Mucosa of stomach (tissue), 1 donor: ENCODE results near the gene NR2C2AP.

Experiments
- H3K27me3 ChIP-seq: one replicate; pipeline ENCODE4 v1.7.0; 2013; ENCODE audit warnings: mild to moderate bottlenecking, low read length; ENCODE audit not compliant: control insufficient read depth, insufficient read depth
- H3K36me3 ChIP-seq: one replicate; pipeline ENCODE4 v1.7.0; 2013; ENCODE audit warnings: low read length; ENCODE audit not compliant: control insufficient read depth, insufficient read depth
- H3K4me1 ChIP-seq: one replicate; pipeline ENCODE4 v1.7.0; 2013; ENCODE audit warnings: mild to moderate bottlenecking, low read length; ENCODE audit not compliant: control insufficient read depth, insufficient read depth
- H3K4me3 ChIP-seq: one replicate; pipeline ENCODE4 v1.7.0; 2013; ENCODE audit warnings: low read length
- H3K9ac ChIP-seq: one replicate; pipeline ENCODE4 v1.7.0; 2013; ENCODE audit warnings: mild to moderate bottlenecking, low read length, moderate library complexity
- H3K9me3 ChIP-seq: one replicate; pipeline ENCODE4 v1.7.0; 2013; ENCODE audit warnings: mild to moderate bottlenecking, low read length, moderate library complexity; ENCODE audit not compliant: control insufficient read depth
- donor health status: Pancreatic carcinoma.

Gene NR2C2AP

DNA sequence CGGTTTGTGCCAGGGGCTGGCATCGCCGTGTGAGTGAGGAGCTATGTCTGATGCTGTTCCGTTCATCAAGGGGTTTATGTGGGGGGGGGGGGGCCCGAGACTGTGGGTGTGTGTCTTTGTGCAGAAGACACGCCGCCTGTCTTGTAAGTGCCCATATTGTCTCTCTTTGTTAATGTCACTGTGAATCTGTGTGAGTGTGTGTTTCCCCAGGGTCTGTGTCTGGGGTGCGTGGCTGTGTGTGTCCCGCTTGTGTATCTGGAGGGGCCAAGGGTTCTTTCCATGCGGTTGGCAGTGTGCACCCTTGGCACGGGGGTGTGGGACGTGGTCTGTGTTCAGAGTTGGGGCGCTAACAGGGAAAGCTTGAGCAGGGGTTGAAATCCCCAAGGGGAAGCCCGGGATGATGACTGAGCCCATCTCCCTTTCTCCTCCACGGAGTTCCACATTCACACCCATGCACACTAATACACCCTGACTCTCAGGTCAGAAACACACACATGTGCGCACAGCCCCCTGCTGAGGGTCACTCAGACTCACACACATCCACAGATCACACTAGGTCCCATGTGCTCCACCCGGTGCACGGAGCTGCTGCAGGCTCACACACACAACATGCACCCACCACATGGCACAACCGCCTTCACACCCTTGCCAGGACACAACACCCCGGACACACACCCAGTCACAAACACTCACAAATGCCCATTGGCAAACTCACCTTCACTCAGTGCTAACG lies 10.4 kb upstream of the NR2C2AP start:
- H3K9me3 ChIP-seq, result no peaks in the 10 kb centered on the region
- H3K9ac ChIP-seq, result no peak overlapping the region
- no peak overlapping the region for H3K4me3 ChIP-seq
- H3K27me3 ChIP-seq, result peaks cover 29% of the 10 kb centered on the region
- no peaks in the 10 kb centered on the region for H3K36me3 ChIP-seq
- H3K4me1 ChIP-seq, result no peaks in the 10 kb centered on the region

DNA sequence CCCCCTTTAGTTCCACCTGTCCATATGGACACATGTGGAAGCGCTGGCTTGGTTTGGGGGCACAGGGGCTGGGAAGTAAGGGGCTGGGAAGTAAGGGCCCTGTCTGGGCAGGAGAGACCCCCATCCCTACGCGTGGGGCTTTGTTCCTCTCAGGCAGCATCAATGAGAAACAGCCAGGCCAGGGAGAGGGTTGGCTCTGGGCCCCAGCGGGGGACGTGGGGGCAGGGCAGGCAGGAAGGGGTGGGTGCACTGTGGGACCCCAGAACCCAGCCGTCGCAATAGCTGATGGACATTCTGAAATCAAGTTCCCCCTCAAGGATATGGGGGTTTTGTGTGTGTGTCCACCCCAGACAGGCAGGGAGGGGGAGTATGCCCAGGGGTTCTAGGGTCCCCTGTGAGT lies 9.7 kb upstream of the NR2C2AP start:
- no peaks in the 10 kb centered on the region for H3K4me1 ChIP-seq
- H3K36me3 ChIP-seq, result no peaks in the 10 kb centered on the region
- peaks cover 29% of the 10 kb centered on the region for H3K27me3 ChIP-seq
- no peak overlapping the region for H3K4me3 ChIP-seq
- no peaks in the 10 kb centered on the region for H3K9me3 ChIP-seq
- no peak overlapping the region for H3K9ac ChIP-seq

DNA sequence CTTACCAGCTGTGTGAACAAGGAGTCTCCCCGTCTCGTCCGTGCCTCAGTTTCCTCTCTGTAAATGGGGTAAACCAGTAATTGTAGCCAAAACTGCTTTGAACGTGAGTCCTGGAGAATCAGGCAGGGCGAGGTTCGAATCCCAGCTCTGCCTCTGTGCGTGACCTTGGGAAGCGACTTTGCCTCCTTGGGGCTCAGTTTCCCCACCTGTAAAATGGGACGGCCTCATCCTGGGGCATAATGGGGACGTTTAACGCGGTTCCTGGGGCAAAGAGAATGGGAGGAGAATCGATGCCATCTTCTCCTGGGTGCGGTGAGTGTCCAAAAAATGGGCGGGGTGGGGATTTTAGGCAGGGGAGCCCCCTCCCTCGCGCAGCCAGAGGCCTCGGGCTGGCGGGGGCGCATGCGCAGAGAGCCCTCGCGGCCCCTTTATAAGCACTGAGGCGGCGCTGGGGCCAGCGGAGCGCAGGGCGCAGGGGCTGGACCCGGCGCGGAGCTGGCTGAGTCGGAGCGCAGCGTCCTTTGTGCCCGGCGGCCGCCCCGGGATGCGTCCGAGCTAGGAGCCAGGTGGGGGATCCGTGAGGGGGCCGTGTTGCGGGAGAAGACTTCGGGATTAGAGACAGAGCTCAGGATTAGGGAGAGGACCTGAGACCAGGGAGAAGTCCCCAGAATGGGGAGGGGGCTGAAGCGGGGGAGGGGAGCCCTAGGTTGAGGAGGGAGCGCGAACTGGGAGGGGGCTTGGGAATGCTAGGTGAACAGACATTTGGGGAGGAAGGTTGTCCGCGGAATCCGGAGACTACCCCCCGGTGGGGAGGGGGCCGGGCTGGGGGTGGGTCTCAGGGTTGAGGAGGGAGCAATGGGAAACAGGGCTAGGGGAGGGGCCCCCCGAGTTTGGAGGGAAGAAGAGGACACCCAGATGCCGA lies 8.5 kb upstream of the NR2C2AP start, which contains the start of gene NCAN:
TSS of gene NCAN (plus strand) at position 460 of the 922 bp plus-strand sequence. CDS start 4,996 bp downstream, outside the sequence.
- Histone ChIP-seq H3K4me3 (no peak within 1 kb of the TSS), H3K27me3 (peaks cover 29% of the 10 kb centered on the region), H3K9me3 (no peaks in the 10 kb centered on the region), H3K36me3 (no peaks in the 10 kb centered on the region), H3K9ac (no peak within 1 kb of the TSS), H3K4me1 (peaks cover 9% of the 10 kb centered on the region)

DNA sequence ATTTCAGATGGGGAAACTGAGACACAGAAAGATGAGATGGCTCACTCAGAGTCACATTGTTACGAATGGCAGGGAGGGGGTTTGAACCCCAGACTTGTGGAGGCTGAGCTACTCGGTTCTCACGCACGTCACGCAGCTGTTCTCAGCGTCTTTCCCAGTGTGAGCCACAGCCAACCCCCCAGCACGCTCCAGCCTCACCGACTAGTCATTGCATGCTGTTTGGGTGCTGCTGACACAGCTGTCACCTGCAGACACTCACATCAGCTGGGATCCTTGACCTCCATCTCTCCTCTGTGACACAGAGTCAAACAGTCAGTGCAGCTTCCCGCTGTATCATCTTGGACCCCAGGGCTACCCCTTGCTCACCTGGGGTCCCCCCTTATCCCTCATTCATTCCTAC lies 6.2 kb upstream of the NR2C2AP start:
- Histone ChIP-seq H3K36me3 (no peaks in the 10 kb centered on the region), H3K4me1 (peaks cover 13% of the 10 kb centered on the region), H3K9ac (no peak overlapping the region), H3K4me3 (no peak overlapping the region), H3K9me3 (no peaks in the 10 kb centered on the region), H3K27me3 (peaks cover 40% of the 10 kb centered on the region)

DNA sequence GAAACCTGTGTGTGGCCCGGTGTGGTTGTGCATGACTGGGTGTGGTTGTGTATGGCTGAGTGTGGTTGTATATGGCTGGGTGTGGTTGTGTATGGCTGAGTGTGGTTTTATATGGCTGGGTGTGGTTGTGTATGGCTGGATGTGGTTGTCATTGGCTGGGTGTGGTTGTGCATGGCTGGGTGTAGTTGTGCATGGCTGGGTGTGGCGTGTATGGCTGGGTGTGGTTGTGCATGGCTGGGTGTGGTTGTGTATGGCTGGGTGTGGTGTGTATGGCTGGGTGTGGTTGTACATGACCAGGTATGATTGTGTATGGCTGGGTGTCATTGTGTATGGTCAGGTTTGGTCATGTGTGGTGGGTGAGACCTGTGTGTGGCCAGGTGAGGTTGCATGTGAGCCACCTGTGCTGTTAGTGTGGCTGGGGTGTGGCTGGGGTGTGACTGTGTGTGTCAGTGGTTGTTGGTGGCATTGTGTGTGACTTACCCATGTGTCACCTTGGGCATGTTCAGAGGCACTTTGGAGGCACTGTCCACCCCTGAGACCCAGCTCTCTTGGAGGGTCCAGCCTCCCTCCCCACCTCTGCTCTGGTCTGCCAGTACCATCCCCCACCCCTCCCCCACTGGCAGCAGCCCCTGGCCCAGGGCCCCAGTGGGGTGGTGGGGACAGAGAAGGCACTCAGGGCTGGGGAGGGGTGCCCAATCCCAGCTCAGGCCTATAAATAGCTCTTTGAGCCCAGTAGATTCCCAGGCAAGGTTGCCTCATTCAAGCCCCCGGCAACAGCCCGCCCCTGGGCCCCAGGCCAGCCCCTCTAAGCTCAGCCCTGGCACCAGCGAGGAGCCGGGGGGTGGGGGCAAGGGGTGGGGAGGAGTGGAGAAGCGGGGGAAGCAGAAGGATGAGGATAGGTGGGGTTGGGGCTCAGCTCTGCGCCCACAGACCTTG lies 4.7 kb upstream of the NR2C2AP start:
- Histone ChIP-seq H3K9me3 (no peaks in the 10 kb centered on the region), H3K9ac (no peak overlapping the region), H3K4me1 (peaks cover 15% of the 10 kb centered on the region), H3K36me3 (no peaks in the 10 kb centered on the region), H3K27me3 (peaks cover 31% of the 10 kb centered on the region), H3K4me3 (no peak overlapping the region)

DNA sequence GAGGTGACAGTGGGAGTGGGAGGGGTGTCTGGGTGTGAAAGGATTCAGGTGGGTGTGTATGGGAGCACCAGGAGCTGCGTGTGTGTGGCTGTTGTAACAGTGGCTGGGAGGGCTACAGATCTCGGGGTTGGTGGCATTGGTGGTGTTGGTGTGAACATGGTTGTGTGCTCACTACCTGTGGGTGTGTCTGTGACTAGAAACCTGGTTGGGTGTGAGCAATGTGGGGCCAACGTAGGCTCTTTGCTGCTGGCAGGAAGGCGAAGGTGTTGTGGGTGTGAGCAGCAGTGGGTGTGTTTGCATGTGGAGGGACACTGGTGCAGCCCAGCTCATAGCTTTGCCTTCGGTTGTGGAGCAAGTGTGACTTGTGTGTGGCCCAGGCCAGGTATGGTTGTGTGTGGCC lies 3.7 kb upstream of the NR2C2AP start:
- Histone ChIP-seq H3K4me3 (no peak overlapping the region), H3K9me3 (no peaks in the 10 kb centered on the region), H3K36me3 (no peaks in the 10 kb centered on the region), H3K9ac (no peak overlapping the region), H3K4me1 (peaks cover 24% of the 10 kb centered on the region), H3K27me3 (peaks cover 22% of the 10 kb centered on the region)

DNA sequence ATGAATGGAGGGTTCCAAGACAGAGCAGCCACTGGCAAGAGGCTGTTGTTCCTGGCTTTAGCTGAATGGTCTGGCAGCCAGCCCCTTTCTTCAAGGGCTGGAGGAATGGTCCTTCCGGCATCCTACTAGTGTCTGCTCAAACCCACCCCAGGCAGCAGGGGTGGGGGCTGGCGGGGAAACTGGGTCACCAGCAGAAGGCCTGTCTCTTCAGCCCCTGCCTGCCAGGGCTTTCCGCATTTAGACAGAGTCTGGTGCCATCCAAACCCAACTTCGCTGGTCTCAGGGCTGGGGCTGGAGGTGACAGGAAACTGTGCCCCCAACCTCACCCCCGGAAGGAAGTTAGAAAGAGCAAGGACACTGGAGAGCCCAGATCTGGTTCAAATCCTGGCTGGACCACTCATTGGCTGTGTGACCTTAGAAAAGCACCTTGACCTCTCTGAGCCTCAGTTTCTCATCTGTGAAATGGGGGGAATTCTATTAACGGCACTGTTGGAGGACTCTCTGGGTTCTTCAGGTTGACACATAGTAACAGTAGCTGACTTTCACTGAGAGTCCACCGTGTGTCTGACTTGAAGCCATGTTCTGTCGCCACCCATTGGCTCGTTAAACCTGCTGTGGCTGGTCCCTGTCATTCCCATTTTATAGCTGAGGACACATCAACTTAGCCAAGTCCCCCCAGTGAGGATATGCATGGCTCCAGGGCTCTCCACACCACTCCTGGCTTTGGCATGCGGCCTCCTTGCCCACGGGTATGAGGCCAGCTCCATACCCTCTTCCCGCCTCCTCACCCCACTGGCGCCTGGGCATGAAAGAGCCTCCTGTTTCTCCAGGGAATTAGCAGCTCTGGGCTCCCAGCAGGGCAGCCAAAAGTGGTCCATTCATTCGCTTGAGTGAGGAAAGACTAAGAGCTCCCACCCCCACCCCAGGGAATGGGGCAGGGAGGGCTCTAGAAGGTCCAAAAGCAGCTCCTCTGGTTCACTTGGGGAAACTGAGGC lies 2.5 kb upstream of the NR2C2AP start:
- no peak overlapping the region for H3K4me3 ChIP-seq
- H3K9ac ChIP-seq, result no peak overlapping the region
- H3K9me3 ChIP-seq, result no peaks in the 10 kb centered on the region
- H3K27me3 ChIP-seq, result peaks cover 11% of the 10 kb centered on the region
- no peaks in the 10 kb centered on the region for H3K36me3 ChIP-seq
- H3K4me1 ChIP-seq, result peaks cover 24% of the 10 kb centered on the region

DNA sequence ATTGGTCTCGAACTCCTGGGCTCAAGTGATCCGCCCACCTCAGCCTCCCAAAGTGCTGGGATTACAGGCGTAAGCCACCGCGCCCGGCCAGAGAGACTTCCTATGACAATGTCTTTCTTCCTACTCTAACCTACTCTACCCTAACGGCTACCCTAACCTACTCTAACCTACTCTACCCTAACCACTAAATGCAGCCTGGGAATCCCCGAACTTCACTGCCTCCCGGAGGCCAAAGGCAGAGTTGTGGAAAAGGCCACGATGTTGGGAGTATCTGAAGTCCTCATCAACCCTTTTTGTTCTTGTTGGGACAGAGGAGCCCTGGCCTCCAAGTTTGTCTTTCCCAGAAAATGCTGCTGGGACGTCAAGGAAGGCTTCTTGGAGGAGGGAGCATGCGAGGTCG lies 967 bp upstream of the NR2C2AP start:
- Histone ChIP-seq H3K36me3 (no peaks in the 10 kb centered on the region), H3K4me1 (peaks cover 24% of the 10 kb centered on the region), H3K4me3 (no peak overlapping the region), H3K27me3 (peaks cover 11% of the 10 kb centered on the region), H3K9me3 (no peaks in the 10 kb centered on the region), H3K9ac (no peak overlapping the region)

DNA sequence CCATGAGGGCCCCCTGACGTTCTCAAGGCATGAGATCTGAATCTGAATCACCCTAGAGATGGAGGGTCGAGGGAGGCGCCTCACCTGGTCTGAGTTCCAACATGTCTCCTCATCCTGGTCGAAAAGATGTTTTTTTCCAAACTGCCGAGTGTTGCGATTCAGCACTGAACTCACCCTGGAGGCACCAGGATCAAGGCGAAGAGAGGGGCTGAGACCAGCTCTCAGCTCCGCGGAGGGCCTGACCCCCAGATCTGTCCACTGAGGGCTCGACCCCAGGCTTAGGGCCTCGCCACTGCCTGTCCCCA lies 555 bp downstream of the NR2C2AP start:
- H3K9me3 ChIP-seq, result no peaks in the 10 kb centered on the region
- peak overlapping the region; percentile 79 for H3K4me3 ChIP-seq
- peaks cover 24% of the 10 kb centered on the region for H3K4me1 ChIP-seq
- peaks cover 11% of the 10 kb centered on the region for H3K27me3 ChIP-seq
- peak overlapping the region; percentile 84 for H3K9ac ChIP-seq
- no peaks in the 10 kb centered on the region for H3K36me3 ChIP-seq

DNA sequence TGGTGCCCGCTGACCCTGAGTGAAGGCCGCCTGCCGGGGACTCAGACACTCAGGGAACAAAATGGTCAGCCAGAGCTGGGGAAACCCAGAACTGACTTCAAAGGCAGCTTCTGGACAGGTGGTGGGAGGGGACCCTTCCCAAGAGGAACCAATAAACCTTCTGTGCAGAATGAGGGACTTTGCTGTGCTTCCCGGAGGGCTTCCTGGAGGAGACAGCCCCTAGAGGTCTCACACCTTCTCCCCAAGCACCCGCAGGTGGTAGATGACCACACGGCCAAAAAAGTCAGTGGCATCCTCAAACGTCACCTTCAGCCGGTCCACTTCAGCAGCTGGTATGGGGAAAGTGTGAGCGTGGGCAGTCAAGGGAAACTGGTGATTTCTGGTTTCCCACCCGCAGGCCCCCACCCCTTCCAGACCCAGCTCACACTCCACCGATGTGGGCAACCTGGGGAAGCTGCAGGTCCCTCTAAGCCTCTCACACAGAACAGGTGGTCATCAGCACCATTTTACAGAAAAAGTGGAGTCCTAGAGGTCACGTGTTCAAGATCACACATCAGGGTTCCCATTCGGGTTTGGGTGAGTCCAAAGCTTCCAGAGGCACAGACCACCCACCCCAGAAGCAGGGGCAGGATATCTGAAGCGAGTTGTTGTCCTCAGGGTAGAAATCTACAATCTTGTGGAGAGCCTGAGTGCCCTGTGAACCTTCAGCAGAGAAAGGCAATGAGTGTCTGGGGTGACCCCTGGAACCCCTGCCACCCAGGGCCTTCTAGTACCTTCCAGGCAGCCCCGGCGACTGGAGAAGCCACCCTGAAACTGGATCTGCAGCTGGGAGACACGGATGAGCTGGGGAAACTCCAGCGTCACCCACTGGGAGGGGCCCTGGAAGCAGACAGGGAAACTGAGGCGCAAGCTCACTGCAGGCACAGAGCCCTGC lies 1.2 kb downstream of the NR2C2AP start:
- H3K36me3 ChIP-seq, result no peaks in the 10 kb centered on the region
- peaks cover 18% of the 10 kb centered on the region for H3K4me1 ChIP-seq
- peak overlapping the region; percentile 84 for H3K9ac ChIP-seq
- peaks cover 11% of the 10 kb centered on the region for H3K27me3 ChIP-seq
- no peak overlapping the region for H3K4me3 ChIP-seq
- H3K9me3 ChIP-seq, result no peaks in the 10 kb centered on the region
